Type B pancreatic cell (in vitro differentiated cells): ENCODE data around the gene GLIPR1L2. TPM values are rescaled to one million over a fixed set of nuclear protein-coding genes. Genes with fewer than 3 reads are reported as not detected.
"Not testable (repeated sequence)": the region's sequence is repeated elsewhere in the genome, so short reads cannot be mapped to it uniquely, and the experiment has no call there.

ENCODE experiments used
- DNase-seq: peaks from one replicate; pipeline ENCODE4 v3.0.0; 2021; ENCODE audit warnings: mixed read lengths; ENCODE audit not compliant: unreplicated experiment; ENCODE audit errors: extremely low spot score
- H3K27ac Mint-ChIP-seq: 2 replicates; pipeline ENCODE4 v1.8.0; 2021; ENCODE audit warnings: mild to moderate bottlenecking, mixed read lengths
- H3K27me3 Mint-ChIP-seq: 2 replicates; pipeline ENCODE4 v1.8.0; 2021; ENCODE audit warnings: mixed read lengths
- H3K36me3 Mint-ChIP-seq: 2 replicates; pipeline ENCODE4 v1.8.0; 2021; ENCODE audit warnings: mixed read lengths
- H3K4me1 Mint-ChIP-seq: one replicate; pipeline ENCODE4 v1.8.0; 2021; ENCODE audit warnings: mixed read lengths; ENCODE audit not compliant: unreplicated experiment
- H3K4me3 Mint-ChIP-seq: 2 replicates; pipeline ENCODE4 v1.8.0; 2021; ENCODE audit warnings: mild to moderate bottlenecking, mixed read lengths
- H3K9me3 Mint-ChIP-seq: 2 replicates; pipeline ENCODE4 v1.8.0; 2021; ENCODE audit warnings: mixed read lengths
- CTCF ChIP-seq: fragments of 200-600 bp; sonication (generic); conservative IDR thresholded peaks from 2 replicates; pipeline ENCODE4 v1.5.0; 2021; ENCODE audit warnings: antibody characterized with exemption, mild to moderate bottlenecking
- total RNA-seq: library from RNA; stranded (reverse); gene quantifications from 2 replicates; pipeline ENCODE4 v1.2.1, GENCODE V29; 2021; ENCODE audit warnings: low replicate concordance

The GLIPR1L2 gene
- total RNA-seq, 1 donor from 2014 or later = 0.77 TPM

- Mint-ChIP-seq H3K4me3 (no peak overlapping the region), H3K36me3 (no peaks in the 10 kb centered on the region), H3K4me1 (peaks cover 4% of the 10 kb centered on the region), H3K27me3 (no peaks in the 10 kb centered on the region), H3K9me3 (no peaks in the 10 kb centered on the region), H3K27ac (no peak overlapping the region)
- DNase-seq = no peak
- no peak for TF ChIP-seq CTCF
Measured at GRCh38 chr12:75443709-75444108, 52.8 kb downstream of the GLIPR1L2 start.

GRCh38 chr12:75444429-75445136, 53.7 kb downstream of the GLIPR1L2 start:
- TF ChIP-seq CTCF = no peak
- H3K27me3 Mint-ChIP-seq = no peaks in the 10 kb centered on the region
- H3K9me3 Mint-ChIP-seq = no peaks in the 10 kb centered on the region
- no peak overlapping the region for H3K27ac Mint-ChIP-seq
- no peak for DNase-seq
- H3K4me3 Mint-ChIP-seq = no peak overlapping the region
- H3K4me1 Mint-ChIP-seq = peaks cover 4% of the 10 kb centered on the region
- no peaks in the 10 kb centered on the region for H3K36me3 Mint-ChIP-seq

GRCh38 chr12:75445137-75445507, 54.2 kb downstream of the GLIPR1L2 start:
- H3K4me3 Mint-ChIP-seq, DNase-seq, H3K36me3 Mint-ChIP-seq, H3K27me3 Mint-ChIP-seq, H3K27ac Mint-ChIP-seq, H3K9me3 Mint-ChIP-seq, H3K4me1 Mint-ChIP-seq: not testable (repeated sequence)

- DNase-seq = no peak
- Mint-ChIP-seq H3K36me3 (no peaks in the 10 kb centered on the region), H3K27ac (no peak overlapping the region), H3K27me3 (no peaks in the 10 kb centered on the region), H3K9me3 (no peaks in the 10 kb centered on the region), H3K4me1 (peaks cover 4% of the 10 kb centered on the region), H3K4me3 (no peak overlapping the region)
- no peak for TF ChIP-seq CTCF
Measured at GRCh38 chr12:75446857-75447256, 56.0 kb downstream of the GLIPR1L2 start.

GRCh38 chr12:75447691-75448393, 57.0 kb downstream of the GLIPR1L2 start:
- no peak for DNase-seq
- Mint-ChIP-seq H3K4me3 (no peak overlapping the region), H3K36me3 (no peaks in the 10 kb centered on the region), H3K27me3 (no peaks in the 10 kb centered on the region), H3K9me3 (no peaks in the 10 kb centered on the region), H3K4me1 (peaks cover 4% of the 10 kb centered on the region), H3K27ac (no peak overlapping the region)
- TF ChIP-seq CTCF = no peak

GRCh38 chr12:75452675-75453330, 61.9 kb downstream of the GLIPR1L2 start:
- Mint-ChIP-seq H3K4me3 (no peak overlapping the region), H3K9me3 (peaks cover 9% of the 10 kb centered on the region), H3K4me1 (no peaks in the 10 kb centered on the region), H3K27me3 (no peaks in the 10 kb centered on the region), H3K27ac (no peak overlapping the region), H3K36me3 (no peaks in the 10 kb centered on the region)
- TF ChIP-seq CTCF = no peak
- DNase-seq = no peak
